ENCODE data around the gene FAF1. TPM values are rescaled to one million over a fixed set of nuclear protein-coding genes. Genes with fewer than 3 reads are reported as not detected.

The FAF1 gene
- total and polyA plus RNA-seq, 9 of the 15 experiments (the other 6 are each of a cell fraction or from before 2014, with no cell fraction given) = 48.7 to 225 (median 118) TPM

GRCh38 chr1:50658459-50659076, 301.5 kb downstream of the FAF1 start:
- Histone ChIP-seq H3K79me2 (ENCODE audit: control insufficient read depth, insufficient read depth, low read length) (no peaks in the 10 kb centered on the region; the same call in 2 of the 3 replicates), H2AFZ (ENCODE audit: low read depth, low read length) (no peak overlapping the region), H3K9me3 (replicated peaks; ENCODE audit: control insufficient read depth, insufficient read depth, low read depth, low read length) (no peaks in the 10 kb centered on the region), H3K27me3 (ENCODE audit: control insufficient read depth in 2 of 2, insufficient read depth in 2 of 2, low read length in 2 of 2) (no peaks in the 10 kb centered on the region), H3K4me2 (ENCODE audit: insufficient read depth, low read length) (no peak overlapping the region), H3K4me1 (replicated peaks in 1 of 2; ENCODE audit: control insufficient read depth in 2 of 2, insufficient read depth in 2 of 2, low read length in 2 of 2) (no peaks in the 10 kb centered on the region; a peak in 1 of 5 replicates), H3K4me3 (no peak overlapping the region), H3K36me3 (ENCODE audit: control insufficient read depth, insufficient read depth, low read length) (peaks cover 14% of the 10 kb centered on the region; the same call in 2 of the 3 replicates), H3K27ac (ENCODE audit: extremely low read depth, low read depth, low read length) (no peak overlapping the region), H3K9ac (ENCODE audit: insufficient read depth in 1 of 2, low read depth in 2 of 2, low read length in 2 of 2) (no peak overlapping the region), H3K9me1 (ENCODE audit: control insufficient read depth, insufficient read depth, low read length) (no peaks in the 10 kb centered on the region), H4K20me1 (replicated peaks; ENCODE audit: control insufficient read depth, insufficient read depth, low read length) (no peaks in the 10 kb centered on the region)
- in situ Hi-C loops (cut with MboI) (no loop called here), intact Hi-C loops (cut with micrococcal nuclease) (no loop called here)
- BruUV-seq (replicated peaks) = no TSS peak
- ChIA-PET CTCF (ENCODE audit: low intra/inter-chr PET ratio) (no interaction called here), POLR2A (no interaction called here)
- FAIRE-seq = no peak
- WGBS (ENCODE audit: insufficient coverage, low coverage, missing lambda C conversion rate) = 72% methylated on average over 2 of the region's 2 CpGs
- DNase-seq (ENCODE audit: extremely low read depth in 1 of 4, low spot score in 3 of 4) = no peak
- ATAC-seq = peak; percentile 32; the same call in 2 of the 3 replicates
- TF ChIP-seq ELF1 (tag; IDR thresholded peaks at IDR 0.05) = no peak
- TF ChIP-seq PHTF2 (CRISPR knock-in tag; IDR thresholded peaks at IDR 0.05) = no peak
- TF ChIP-seq ZNF76 (CRISPR knock-in tag; IDR thresholded peaks at IDR 0.05; ENCODE audit: borderline replicate concordance) = no peak
- TF ChIP-seq ZKSCAN3 (CRISPR knock-in tag; IDR thresholded peaks at IDR 0.05) = no peak
- TF ChIP-seq SRSF7 (optimal IDR thresholded peaks at IDR 0.05; ENCODE audit: low read depth, low read length) = no peak
- TF ChIP-seq HDAC3 (IDR thresholded peaks at IDR 0.05; ENCODE audit: borderline replicate concordance, partially characterized antibody) = no peak
- TF ChIP-seq HCFC1 (IDR thresholded peaks at IDR 0.05; ENCODE audit: low read depth, low read length) = no peak
- TF ChIP-seq HDAC6 (IDR thresholded peaks at IDR 0.05; ENCODE audit: low read depth, low read length) = no peak
- TF ChIP-seq ESRRB (CRISPR knock-in tag; IDR thresholded peaks at IDR 0.05; ENCODE audit: borderline replicate concordance) = no peak
- no peak for TF ChIP-seq NFIX (CRISPR knock-in tag; IDR thresholded peaks at IDR 0.05; ENCODE audit: low read depth)
- no peak for TF ChIP-seq RNF219 (CRISPR knock-in tag; IDR thresholded peaks at IDR 0.05)
- TF ChIP-seq WHSC1 (IDR thresholded peaks at IDR 0.05; ENCODE audit: low read length) = no peak
- no peak for TF ChIP-seq MTF1 (CRISPR knock-in tag; IDR thresholded peaks at IDR 0.05; ENCODE audit: borderline replicate concordance)
- TF ChIP-seq CCAR2 (IDR thresholded peaks at IDR 0.05; ENCODE audit: low read depth, low read length) = no peak

Measured in K562 (cell line).